ENCODE measurements around the gene SBK2.

GRCh38 chr19:55492362-55492944 lies 44.5 kb downstream of the SBK2 start:
- TF ChIP-seq CTCF (IDR thresholded peaks at IDR 0.05; ENCODE audit: insufficient read depth, low read length, poor library complexity, severe bottlenecking) (no peak), EZH2phosphoT487 (conservative IDR thresholded peaks at IDR 0.05; ENCODE audit: low read length) (no peak)
